ENCODE measurements around the gene CH25H.

The CH25H gene

GRCh38 chr10:89189211-89189734, 17.8 kb downstream of the CH25H start:
- no peak overlapping the region for H3K27ac ChIP-seq
- TF ChIP-seq ZFX (IDR thresholded peaks at IDR 0.05) (no peak), CTCF (conservative IDR thresholded peaks at IDR 0.05) (no peak)

GRCh38 chr10:89185658-89186057, 21.5 kb downstream of the CH25H start:
- TF ChIP-seq ZFX (IDR thresholded peaks at IDR 0.05) (no peak), CTCF (conservative IDR thresholded peaks at IDR 0.05) (no peak)

GRCh38 chr10:89184638-89185037, 22.5 kb downstream of the CH25H start:
- no peak for TF ChIP-seq ZFX (IDR thresholded peaks at IDR 0.05)
- no peak for TF ChIP-seq CTCF (conservative IDR thresholded peaks at IDR 0.05)
- H3K27ac ChIP-seq: no peak overlapping the region

More at GRCh38 chr10:89185658-89186057, 21.5 kb downstream of the CH25H start:
- H3K27ac ChIP-seq: no peak overlapping the region

GRCh38 chr10:89183571-89183970, 23.5 kb downstream of the CH25H start:
- TF ChIP-seq CTCF (conservative IDR thresholded peaks at IDR 0.05) (no peak), ZFX (IDR thresholded peaks at IDR 0.05) (no peak)
- no peak overlapping the region for H3K27ac ChIP-seq

GRCh38 chr10:89182894-89183293, 24.2 kb downstream of the CH25H start:
- no peak for TF ChIP-seq ZFX (IDR thresholded peaks at IDR 0.05)

GRCh38 chr10:89175816-89176215, 31.3 kb downstream of the CH25H start:
- TF ChIP-seq ZFX (IDR thresholded peaks at IDR 0.05) (no peak), CTCF (conservative IDR thresholded peaks at IDR 0.05) (no peak)
- no peak overlapping the region for H3K27ac ChIP-seq

More at GRCh38 chr10:89182894-89183293, 24.2 kb downstream of the CH25H start:
- no peak overlapping the region for H3K27ac ChIP-seq

- H3K27ac ChIP-seq: no peak overlapping the region
Measured at GRCh38 chr10:89173075-89173474, 34.0 kb downstream of the CH25H start.

GRCh38 chr10:89171996-89172395, 35.1 kb downstream of the CH25H start:
- TF ChIP-seq CTCF (conservative IDR thresholded peaks at IDR 0.05) (no peak), ZFX (IDR thresholded peaks at IDR 0.05) (no peak)
- H3K27ac ChIP-seq: no peak overlapping the region

More at GRCh38 chr10:89173075-89173474, 34.0 kb downstream of the CH25H start:
- no peak for TF ChIP-seq ZFX (IDR thresholded peaks at IDR 0.05)

All from C4-2B (cell line).